HUES48 (cell line): ENCODE results near the gene HTR6.

Source experiments
- H3K27ac ChIP-seq: one replicate; pipeline ENCODE4 v1.7.0; 2013; ENCODE audit warnings: low read depth, low read length, inconsistent platforms
- H3K27me3 ChIP-seq: 2 replicates; pipeline ENCODE4 v1.6.1; 2013; ENCODE audit warnings: mild to moderate bottlenecking, low read length; ENCODE audit not compliant: control insufficient read depth, insufficient read depth
- H3K36me3 ChIP-seq: 2 replicates; pipeline ENCODE4 v1.6.1; 2013; ENCODE audit warnings: low read length; ENCODE audit not compliant: control insufficient read depth, insufficient read depth
- H3K4me1 ChIP-seq: 2 replicates; pipeline ENCODE4 v1.6.1; 2013; ENCODE audit warnings: mild to moderate bottlenecking, low read length; ENCODE audit not compliant: control insufficient read depth, insufficient read depth
- H3K4me3 ChIP-seq: 2 replicates; pipeline ENCODE4 v1.5.1; 2013; ENCODE audit warnings: mild to moderate bottlenecking, low read depth, low read length
- H3K9ac ChIP-seq: 2 replicates; pipeline ENCODE4 v1.6.1; 2013; ENCODE audit warnings: mild to moderate bottlenecking, low read depth, low read length, moderate library complexity
- H3K9me3 ChIP-seq: 2 replicates; pipeline ENCODE4 v1.6.1; 2013; ENCODE audit warnings: low read length; ENCODE audit not compliant: control insufficient read depth, insufficient read depth

HTR6 gene

GRCh38 chr1:19646377-19647319 is 18.0 kb upstream of the HTR6 start:
- no peak overlapping the region for H3K9ac ChIP-seq
- H3K27ac ChIP-seq: no peak overlapping the region
- H3K36me3 ChIP-seq: no peaks in the 10 kb centered on the region
- no peaks in the 10 kb centered on the region for H3K9me3 ChIP-seq
- H3K4me1 ChIP-seq: peaks cover 2% of the 10 kb centered on the region; the same call in 1 of the 2 replicates
- no peak overlapping the region for H3K4me3 ChIP-seq
- peaks cover 39% of the 10 kb centered on the region for H3K27me3 ChIP-seq

- H3K27me3 ChIP-seq: peaks cover 32% of the 10 kb centered on the region
- H3K4me3 ChIP-seq: no peak overlapping the region
- no peak overlapping the region for H3K9ac ChIP-seq
- H3K36me3 ChIP-seq: no peaks in the 10 kb centered on the region
- H3K4me1 ChIP-seq: peaks cover 2% of the 10 kb centered on the region; the same call in 1 of the 2 replicates
- H3K9me3 ChIP-seq: no peaks in the 10 kb centered on the region
- H3K27ac ChIP-seq: no peak overlapping the region
These were observed 17.0 kb upstream of the HTR6 start for GRCh38 chr1:19647643-19648042.

GRCh38 chr1:19648239-19648638 is 16.4 kb upstream of the HTR6 start:
- H3K4me1 ChIP-seq: peaks cover 2% of the 10 kb centered on the region; the same call in 1 of the 2 replicates
- no peak overlapping the region for H3K27ac ChIP-seq
- no peaks in the 10 kb centered on the region for H3K36me3 ChIP-seq
- H3K9ac ChIP-seq: no peak overlapping the region
- H3K27me3 ChIP-seq: peaks cover 26% of the 10 kb centered on the region
- no peaks in the 10 kb centered on the region for H3K9me3 ChIP-seq
- no peak overlapping the region for H3K4me3 ChIP-seq

- Histone ChIP-seq H3K9me3 (no peaks in the 10 kb centered on the region), H3K27ac (no peak overlapping the region), H3K27me3 (peaks cover 22% of the 10 kb centered on the region), H3K4me3 (no peak overlapping the region), H3K36me3 (no peaks in the 10 kb centered on the region), H3K9ac (no peak overlapping the region), H3K4me1 (peaks cover 2% of the 10 kb centered on the region; the same call in 1 of the 2 replicates)
These were observed 16.0 kb upstream of the HTR6 start for GRCh38 chr1:19648689-19649088.

GRCh38 chr1:19650416-19651140 is 14.1 kb upstream of the HTR6 start:
- Histone ChIP-seq H3K4me3 (no peak overlapping the region), H3K27ac (no peak overlapping the region), H3K9ac (no peak overlapping the region)

GRCh38 chr1:19651141-19651737 is 13.4 kb upstream of the HTR6 start:
- H3K4me1 ChIP-seq: no peaks in the 10 kb centered on the region
- no peaks in the 10 kb centered on the region for H3K9me3 ChIP-seq
- no peak overlapping the region for H3K27ac ChIP-seq
- no peak overlapping the region for H3K9ac ChIP-seq
- no peak overlapping the region for H3K4me3 ChIP-seq
- H3K27me3 ChIP-seq: peaks cover 2% of the 10 kb centered on the region; the same call in 1 of the 2 replicates
- no peaks in the 10 kb centered on the region for H3K36me3 ChIP-seq

More at GRCh38 chr1:19650416-19651140, 14.1 kb upstream of the HTR6 start:
- no peaks in the 10 kb centered on the region; the same call in 1 of the 2 replicates for H3K4me1 ChIP-seq
- no peaks in the 10 kb centered on the region for H3K9me3 ChIP-seq
- H3K27me3 ChIP-seq: peaks cover 8% of the 10 kb centered on the region
- no peaks in the 10 kb centered on the region for H3K36me3 ChIP-seq

- Histone ChIP-seq H3K36me3 (no peaks in the 10 kb centered on the region), H3K4me3 (no peak overlapping the region), H3K9ac (peak overlapping the region; percentile 42), H3K4me1 (no peaks in the 10 kb centered on the region), H3K27ac (peak overlapping the region; percentile 80), H3K9me3 (no peaks in the 10 kb centered on the region), H3K27me3 (no peaks in the 10 kb centered on the region)
These were observed 10.3 kb upstream of the HTR6 start for GRCh38 chr1:19654386-19654785.

- Histone ChIP-seq H3K27me3 (no peaks in the 10 kb centered on the region), H3K4me1 (no peaks in the 10 kb centered on the region), H3K36me3 (no peaks in the 10 kb centered on the region), H3K4me3 (no peak overlapping the region), H3K9me3 (no peaks in the 10 kb centered on the region), H3K9ac (no peak overlapping the region), H3K27ac (no peak overlapping the region)
These were observed 9.6 kb upstream of the HTR6 start for GRCh38 chr1:19654886-19655717.

GRCh38 chr1:19655718-19656080 is 9.0 kb upstream of the HTR6 start:
- no peak overlapping the region for H3K4me3 ChIP-seq
- H3K27me3 ChIP-seq: no peaks in the 10 kb centered on the region
- no peaks in the 10 kb centered on the region for H3K4me1 ChIP-seq
- H3K9ac ChIP-seq: no peak overlapping the region
- H3K36me3 ChIP-seq: no peaks in the 10 kb centered on the region
- H3K27ac ChIP-seq: no peak overlapping the region
- H3K9me3 ChIP-seq: no peaks in the 10 kb centered on the region

- no peaks in the 10 kb centered on the region for H3K27me3 ChIP-seq
- no peak overlapping the region for H3K27ac ChIP-seq
- no peak overlapping the region for H3K4me3 ChIP-seq
- H3K9ac ChIP-seq: no peak overlapping the region
- no peaks in the 10 kb centered on the region for H3K9me3 ChIP-seq
- H3K4me1 ChIP-seq: no peaks in the 10 kb centered on the region
- no peaks in the 10 kb centered on the region for H3K36me3 ChIP-seq
These were observed 8.4 kb upstream of the HTR6 start for GRCh38 chr1:19656134-19656779.
